HFFc6 (cell line): Measurements from ENCODE around the gene PCDHGA1. TPM values are rescaled to one million over a fixed set of nuclear protein-coding genes. Genes with fewer than 3 reads are reported as not detected.
"Not testable (repeated sequence)": the region's sequence is repeated elsewhere in the genome, so short reads cannot be mapped to it uniquely, and the experiment has no call there.

ENCODE experiments used
- DNase-seq: peaks from one replicate; pipeline ENCODE4 v3.0.0-alpha.2; 2018
- H3K27ac Mint-ChIP-seq: 2 replicates; pipeline ENCODE4 v1.8.0; 2020; ENCODE audit warnings: mild to moderate bottlenecking, mixed read lengths
- H3K27me3 Mint-ChIP-seq: 2 replicates; pipeline ENCODE4 v1.8.0; 2021; ENCODE audit warnings: mild to moderate bottlenecking, moderate library complexity, mixed read lengths; ENCODE audit not compliant: insufficient read depth
- H3K36me3 Mint-ChIP-seq: 2 replicates; pipeline ENCODE4 v1.8.0; 2021; ENCODE audit warnings: low read depth, mixed read lengths
- H3K4me1 Mint-ChIP-seq: 2 replicates; pipeline ENCODE4 v1.8.0; 2020; ENCODE audit warnings: low read depth, mixed read lengths
- H3K4me3 Mint-ChIP-seq: 2 replicates; pipeline ENCODE4 v1.8.0; 2020; ENCODE audit warnings: mild to moderate bottlenecking, moderate library complexity, mixed read lengths
- H3K9me3 Mint-ChIP-seq: 2 replicates; pipeline ENCODE4 v1.8.0; 2020; ENCODE audit warnings: mild to moderate bottlenecking, mixed read lengths
- total RNA-seq, 6 experiments: library from RNA; stranded (reverse); fragmentation: NEBNext Ultra II Directional; extraction: Animal tissue kit (Norgen Biotek cat#: 25700); gene quantifications; 2 replicates in 1 of 6; 3 replicates in 5 of 6; pipeline ENCODE4 v1.2.3, GENCODE V29; 2021
- TF ChIP-seq, protein P1 (sequence below): fragments of 200-600 bp; sonication (generic); IDR thresholded peaks from 2 replicates; pipeline ENCODE4 v1.5.0; 2021; ENCODE audit warnings: antibody characterized with exemption, mild to moderate bottlenecking

PCDHGA1 gene
- total RNA-seq, 6 experiments from 2014 or later, result 0.91 to 1.6 (median 1.2) TPM

DNA sequence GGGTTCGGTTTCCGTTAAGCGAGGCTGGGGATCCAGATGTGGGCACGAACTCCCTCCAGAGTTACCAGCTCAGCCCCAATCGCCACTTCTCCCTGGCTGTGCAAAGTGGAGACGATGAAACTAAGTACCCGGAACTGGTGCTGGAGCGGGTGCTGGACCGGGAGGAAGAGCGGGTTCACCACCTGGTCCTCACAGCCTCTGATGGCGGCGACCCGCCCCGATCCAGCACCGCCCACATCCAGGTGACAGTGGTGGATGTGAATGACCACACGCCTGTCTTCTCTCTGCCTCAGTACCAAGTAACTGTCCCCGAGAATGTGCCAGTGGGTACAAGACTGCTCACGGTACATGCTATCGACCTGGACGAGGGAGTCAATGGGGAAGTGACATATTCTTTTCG is 53.0 kb downstream of the PCDHGA1 start:
- H3K27ac Mint-ChIP-seq, result no peak overlapping the region; the same call in 1 of the 2 replicates
- no peaks in the 10 kb centered on the region for H3K27me3 Mint-ChIP-seq
- H3K36me3 Mint-ChIP-seq, result peaks cover 49% of the 10 kb centered on the region
- peaks cover 56% of the 10 kb centered on the region for H3K9me3 Mint-ChIP-seq
- DNase-seq, result no peak
- peak overlapping the region; percentile 95 for H3K4me3 Mint-ChIP-seq
- TF ChIP-seq, protein P1, sequence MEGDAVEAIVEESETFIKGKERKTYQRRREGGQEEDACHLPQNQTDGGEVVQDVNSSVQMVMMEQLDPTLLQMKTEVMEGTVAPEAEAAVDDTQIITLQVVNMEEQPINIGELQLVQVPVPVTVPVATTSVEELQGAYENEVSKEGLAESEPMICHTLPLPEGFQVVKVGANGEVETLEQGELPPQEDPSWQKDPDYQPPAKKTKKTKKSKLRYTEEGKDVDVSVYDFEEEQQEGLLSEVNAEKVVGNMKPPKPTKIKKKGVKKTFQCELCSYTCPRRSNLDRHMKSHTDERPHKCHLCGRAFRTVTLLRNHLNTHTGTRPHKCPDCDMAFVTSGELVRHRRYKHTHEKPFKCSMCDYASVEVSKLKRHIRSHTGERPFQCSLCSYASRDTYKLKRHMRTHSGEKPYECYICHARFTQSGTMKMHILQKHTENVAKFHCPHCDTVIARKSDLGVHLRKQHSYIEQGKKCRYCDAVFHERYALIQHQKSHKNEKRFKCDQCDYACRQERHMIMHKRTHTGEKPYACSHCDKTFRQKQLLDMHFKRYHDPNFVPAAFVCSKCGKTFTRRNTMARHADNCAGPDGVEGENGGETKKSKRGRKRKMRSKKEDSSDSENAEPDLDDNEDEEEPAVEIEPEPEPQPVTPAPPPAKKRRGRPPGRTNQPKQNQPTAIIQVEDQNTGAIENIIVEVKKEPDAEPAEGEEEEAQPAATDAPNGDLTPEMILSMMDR, result no peak
- peaks cover 15% of the 10 kb centered on the region; the same call in 1 of the 2 replicates for H3K4me1 Mint-ChIP-seq

DNA sequence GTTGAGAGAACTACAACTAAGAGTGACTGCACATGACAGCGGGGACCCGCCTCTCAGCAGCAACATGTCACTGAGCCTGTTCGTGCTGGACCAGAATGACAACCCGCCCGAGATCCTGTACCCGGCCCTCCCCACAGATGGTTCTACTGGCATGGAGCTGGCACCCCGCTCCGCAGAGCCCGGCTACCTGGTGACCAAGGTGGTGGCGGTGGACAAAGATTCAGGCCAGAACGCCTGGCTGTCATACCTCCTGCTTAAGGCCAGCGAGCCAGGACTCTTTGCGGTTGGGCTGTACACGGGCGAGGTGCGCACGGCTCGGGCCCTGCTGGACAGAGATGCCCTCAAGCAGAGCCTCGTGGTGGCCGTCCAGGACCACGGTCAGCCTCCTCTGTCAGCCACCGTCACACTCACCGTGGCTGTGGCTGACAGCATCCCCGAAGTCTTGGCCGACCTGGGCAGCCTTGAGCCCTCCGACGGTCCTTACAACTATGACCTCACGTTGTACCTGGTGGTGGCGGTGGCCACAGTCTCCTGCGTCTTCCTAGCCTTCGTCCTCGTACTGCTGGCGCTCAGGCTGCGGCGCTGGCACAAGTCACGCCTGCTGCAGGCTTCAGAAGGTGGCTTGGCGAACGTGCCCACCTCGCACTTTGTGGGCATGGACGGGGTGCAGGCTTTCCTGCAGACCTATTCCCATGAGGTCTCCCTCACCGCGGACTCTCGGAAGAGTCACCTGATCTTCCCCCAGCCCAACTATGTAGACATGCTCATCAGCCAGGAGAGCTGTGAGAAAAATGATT is 54.4 kb downstream of the PCDHGA1 start:
- Mint-ChIP-seq H3K27ac (no peak overlapping the region), H3K9me3 (peaks cover 67% of the 10 kb centered on the region), H3K4me3 (no peak overlapping the region), H3K36me3 (peaks cover 59% of the 10 kb centered on the region), H3K4me1 (peaks cover 22% of the 10 kb centered on the region; the same call in 1 of the 2 replicates), H3K27me3 (no peaks in the 10 kb centered on the region)
- no peak for DNase-seq
- TF ChIP-seq, protein P1, result no peak

DNA sequence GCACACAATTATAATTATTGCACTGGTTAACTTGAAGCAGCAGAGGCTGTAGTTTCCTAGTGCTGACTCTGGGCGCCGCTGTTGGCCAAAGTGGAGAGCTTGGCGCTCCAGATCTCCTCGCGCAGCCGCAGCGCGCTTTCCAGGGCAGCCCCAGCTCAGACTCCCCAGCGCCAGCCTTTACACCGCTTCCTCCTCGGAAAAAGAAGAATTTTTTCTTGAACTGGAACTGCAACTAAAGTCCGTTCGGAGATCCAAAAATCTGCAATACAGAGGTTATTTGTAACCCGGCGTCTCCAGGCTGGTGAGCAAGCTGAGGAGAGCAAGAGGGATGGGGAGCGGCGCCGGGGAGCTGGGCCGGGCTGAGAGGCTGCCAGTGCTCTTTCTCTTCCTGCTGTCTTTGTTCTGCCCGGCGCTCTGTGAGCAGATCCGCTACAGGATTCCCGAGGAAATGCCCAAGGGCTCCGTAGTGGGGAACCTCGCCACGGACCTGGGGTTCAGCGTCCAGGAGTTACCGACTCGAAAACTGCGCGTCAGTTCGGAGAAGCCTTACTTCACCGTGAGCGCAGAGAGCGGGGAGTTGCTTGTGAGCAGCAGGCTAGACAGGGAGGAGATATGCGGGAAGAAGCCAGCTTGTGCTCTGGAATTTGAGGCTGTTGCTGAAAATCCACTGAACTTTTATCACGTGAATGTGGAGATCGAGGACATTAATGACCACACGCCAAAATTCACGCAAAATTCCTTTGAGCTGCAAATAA is 57.4 kb downstream of the PCDHGA1 start, which contains the start of gene PCDHGB4:
Gene PCDHGB4, plus strand, starts transcription at position 142 of the 755 bp plus-strand sequence. Its CDS starts 187 bp downstream, at position 329.
- TF ChIP-seq, protein P1, result peak; percentile 57
- H3K27ac Mint-ChIP-seq, H3K27me3 Mint-ChIP-seq, DNase-seq: not testable (repeated sequence)
- Mint-ChIP-seq H3K4me3 (peak within 1 kb of the TSS; percentile 79), H3K4me1 (peaks cover 26% of the 10 kb centered on the region), H3K9me3 (peaks cover 76% of the 10 kb centered on the region), H3K36me3 (peaks cover 58% of the 10 kb centered on the region)

DNA sequence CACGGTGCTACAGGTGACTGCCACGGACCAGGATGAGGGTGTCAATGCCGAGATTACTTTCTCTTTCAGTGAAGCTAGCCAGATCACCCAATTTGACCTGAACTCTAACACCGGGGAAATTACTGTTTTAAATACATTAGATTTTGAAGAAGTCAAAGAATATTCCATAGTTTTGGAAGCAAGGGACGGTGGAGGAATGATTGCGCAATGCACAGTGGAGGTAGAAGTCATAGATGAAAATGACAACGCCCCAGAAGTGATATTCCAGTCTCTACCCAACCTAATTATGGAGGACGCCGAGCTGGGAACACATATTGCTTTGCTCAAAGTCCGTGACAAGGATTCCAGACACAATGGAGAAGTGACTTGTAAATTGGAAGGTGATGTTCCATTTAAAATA is 58.3 kb downstream of the PCDHGA1 start:
- H3K27ac Mint-ChIP-seq, result no peak overlapping the region
- H3K4me1 Mint-ChIP-seq, result peaks cover 21% of the 10 kb centered on the region
- H3K36me3 Mint-ChIP-seq, result peaks cover 57% of the 10 kb centered on the region
- no peaks in the 10 kb centered on the region; the same call in 1 of the 2 replicates for H3K27me3 Mint-ChIP-seq
- peak overlapping the region; percentile 67; the same call in 1 of the 2 replicates for H3K4me3 Mint-ChIP-seq
- peaks cover 73% of the 10 kb centered on the region for H3K9me3 Mint-ChIP-seq
- DNase-seq, result no peak
- TF ChIP-seq, protein P1, result no peak

DNA sequence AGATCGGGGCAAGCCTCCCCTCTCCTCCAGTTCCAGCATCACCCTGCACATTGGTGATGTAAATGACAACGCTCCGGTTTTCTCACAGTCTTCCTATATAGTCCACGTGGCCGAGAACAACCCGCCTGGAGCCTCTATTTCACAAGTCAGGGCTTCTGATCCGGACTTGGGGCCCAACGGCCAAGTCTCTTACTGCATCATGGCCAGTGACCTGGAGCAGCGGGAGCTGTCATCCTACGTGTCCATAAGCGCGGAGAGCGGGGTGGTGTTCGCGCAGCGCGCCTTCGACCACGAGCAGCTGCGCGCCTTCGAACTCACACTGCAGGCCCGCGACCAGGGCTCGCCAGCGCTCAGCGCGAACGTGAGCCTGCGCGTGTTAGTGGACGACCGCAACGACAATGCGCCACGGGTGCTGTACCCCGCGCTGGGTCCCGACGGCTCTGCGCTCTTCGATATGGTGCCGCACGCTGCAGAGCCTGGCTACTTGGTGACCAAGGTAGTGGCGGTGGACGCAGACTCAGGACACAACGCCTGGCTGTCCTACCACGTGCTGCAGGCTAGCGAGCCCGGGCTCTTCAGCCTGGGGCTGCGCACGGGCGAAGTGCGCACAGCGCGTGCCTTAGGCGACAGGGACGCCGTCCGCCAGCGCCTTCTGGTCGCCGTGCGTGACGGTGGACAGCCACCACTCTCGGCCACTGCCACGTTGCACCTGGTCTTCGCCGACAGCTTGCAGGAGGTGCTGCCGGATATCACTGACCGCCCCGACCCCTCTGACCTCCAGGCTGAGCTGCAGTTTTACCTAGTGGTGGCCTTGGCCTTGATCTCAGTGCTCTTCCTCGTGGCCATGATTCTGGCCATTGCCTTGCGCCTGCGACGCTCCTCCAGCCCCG is 59.1 kb downstream of the PCDHGA1 start:
- peaks cover 21% of the 10 kb centered on the region for H3K4me1 Mint-ChIP-seq

More for the DNA sequence above, 59.1 kb downstream of the PCDHGA1 start:
- peak overlapping the region; percentile 51; the same call in 1 of the 2 replicates for H3K4me3 Mint-ChIP-seq
- no peak overlapping the region for H3K27ac Mint-ChIP-seq
- peaks cover 73% of the 10 kb centered on the region for H3K9me3 Mint-ChIP-seq
- no peak for DNase-seq
- no peaks in the 10 kb centered on the region; the same call in 1 of the 2 replicates for H3K27me3 Mint-ChIP-seq
- H3K36me3 Mint-ChIP-seq, result peaks cover 59% of the 10 kb centered on the region
- TF ChIP-seq, protein P1, result no peak
